Gastrocnemius medialis (tissue), 4 donors: ENCODE measurements around the gene HSD17B10. TPM values are rescaled to one million over a fixed set of nuclear protein-coding genes. Genes with fewer than 3 reads are reported as not detected.

Experiments used
- ATAC-seq, 2 donors: fragments of 150-250 bp; one replicate each; pipeline ENCODE4 v1.9.1; 2016
- DNase-seq, 2 donors: peaks; one replicate each; pipeline ENCODE4 v3.0.0-alpha.2; 2019
- H3K27ac ChIP-seq, 4 donors: fragments of 200-600 bp; sonication (generic); 1 replicate in 1 of 4; 2 replicates in 3 of 4; pipeline ENCODE4 v1.5.1; 2016 to 2018; ENCODE audit warnings: mild to moderate bottlenecking in 2 of 4, moderate library complexity in 1 of 4
- H3K27me3 ChIP-seq, 3 donors: fragments of 200-600 bp; sonication (generic) in 2 of 3; 1 replicate in 1 of 3; 2 replicates in 2 of 3; pipeline versions ENCODE4 v1.5.1 to v1.6.0; 2016 to 2019; ENCODE audit warnings: mild to moderate bottlenecking in 1 of 3, moderate library complexity in 1 of 3
- H3K36me3 ChIP-seq, 2 donors: fragments of 200-600 bp; sonication (generic) in 1 of 2; one replicate each; pipeline ENCODE4 v1.5.1; 2017 to 2018
- H3K4me1 ChIP-seq, 2 donors: fragments of 200-600 bp; sonication (generic) in 1 of 2; one replicate each; pipeline ENCODE4 v1.5.1; 2016 to 2017; ENCODE audit warnings: mild to moderate bottlenecking in 2 of 2
- H3K4me3 ChIP-seq, 4 donors: fragments of 200-600 bp; sonication (generic) in 3 of 4; 1 replicate in 1 of 4; 2 replicates in 3 of 4; pipeline ENCODE4 v1.5.1; 2016 to 2019; ENCODE audit warnings: mild to moderate bottlenecking in 2 of 4
- H3K9me3 ChIP-seq, 3 donors: fragments of 200-600 bp; sonication (generic) in 2 of 3; 1 replicate in 1 of 3; 2 replicates in 2 of 3; pipeline ENCODE4 v1.5.1; 2016 to 2019
- POLR2A ChIP-seq, 2 donors: fragments of 450-650 bp; IDR thresholded peaks; one replicate each; pipeline ENCODE4 v1.6.1; 2017; ENCODE audit warnings: antibody characterized with exemption in 2 of 2, mild to moderate bottlenecking in 2 of 2, moderate library complexity in 2 of 2
- in situ Hi-C, 4 donors: fragments of 200-750 bp; cut with MboI; loops; one replicate each; pipeline versions ENCODE4 v1.15.0 to v1.8.0; 2017; ENCODE audit warnings: low sequenced_read_pairs in 4 of 4
- intact Hi-C: fragments of 100-400 bp; cut with DNase I; formaldehyde crosslinking; loops from one replicate; pipeline ENCODE4 v1.15.1; 2023; ENCODE audit warnings: low total_unique reads
- total RNA-seq, 4 donors: library from RNA; depleted of rRNA; stranded (reverse); fragments of >200 nt; gene quantifications; one replicate each; pipeline versions ENCODE4 v1.1.0 to v1.2.3, GENCODE V29; 2016
- TF ChIP-seq, protein P1 (sequence below), 5 experiments: fragments of 450-650 bp in 3 of 5; fragments of 200-600 bp in 2 of 5; sonication (generic) in 2 of 5; IDR thresholded peaks in 4 of 5; conservative IDR thresholded peaks in 1 of 5; 1 replicate in 4 of 5; 2 replicates in 1 of 5; pipeline ENCODE4 v1.5.1; 2016 to 2019; ENCODE audit warnings: antibody characterized with exemption in 5 of 5, mild to moderate bottlenecking in 3 of 5, moderate library complexity in 3 of 5

HSD17B10 gene
- total RNA-seq, 4 donors from 2014 or later = 62.2 to 106 (median 75.3) TPM

DNA sequence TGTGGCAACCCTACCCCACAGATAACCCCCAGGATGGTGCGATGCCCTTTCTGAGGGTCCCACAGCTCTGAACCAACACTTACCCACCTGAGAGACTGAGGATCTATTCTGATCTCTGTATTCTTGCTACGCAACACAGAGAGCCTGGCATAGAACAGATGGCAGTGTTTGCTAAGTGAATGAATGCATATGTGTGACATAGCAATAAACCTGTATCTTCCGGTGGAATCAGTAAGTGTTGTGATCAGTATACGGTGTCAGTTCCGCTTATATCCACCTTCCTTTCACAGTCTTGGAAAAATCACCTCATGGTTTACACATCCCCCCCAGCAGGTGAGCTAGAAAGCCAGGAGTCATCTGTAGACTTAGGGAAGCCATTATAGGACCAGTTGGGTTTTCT is 5.9 kb upstream of the HSD17B10 start:
- peak overlapping the region; percentile 44 to 57 (median 55) for H3K4me3 ChIP-seq

DNA sequence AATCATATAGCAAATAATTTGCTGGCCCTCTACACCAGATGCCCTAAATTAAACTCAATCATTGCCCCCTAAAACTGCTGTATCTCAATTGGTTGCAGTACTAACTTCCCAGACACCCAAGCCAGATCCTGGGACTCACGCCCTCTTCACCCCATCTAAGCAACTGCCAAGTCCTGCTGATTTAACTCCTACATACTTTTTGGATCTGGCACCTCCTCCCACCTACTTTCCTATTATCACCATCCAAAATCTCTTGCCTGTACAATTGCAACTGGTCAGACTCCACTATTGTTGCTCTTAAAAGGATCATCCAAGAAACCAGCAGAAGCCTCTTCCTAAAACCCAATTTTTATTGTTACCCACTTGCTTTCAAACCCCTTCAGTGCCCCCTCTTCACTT is 4.7 kb upstream of the HSD17B10 start:
- Histone ChIP-seq H3K36me3 (no peaks in the 10 kb centered on the region), H3K4me1 (peaks cover 0 to 5% of the 10 kb centered on the region in 2 donors), H3K27me3 (peaks cover 0 to 12% (median 4%) of the 10 kb centered on the region in 3 donors), H3K4me3 (no peak overlapping the region), H3K27ac (no peak overlapping the region), H3K9me3 (no peaks in the 10 kb centered on the region)
- in situ Hi-C loops (loop anchor here in 3 of 4 donors (5.0 to 25.0 kb wide), 2 partner anchors 127 kb away; no protein-coding TSS in a partner anchor), intact Hi-C loops (loop anchor here (5.0 kb wide), 1 partner anchor 367 kb away; no protein-coding TSS in a partner anchor)
- DNase-seq (no peak), ATAC-seq (no peak)
- TF ChIP-seq POLR2A (IDR thresholded peaks at IDR 0.05) = no peak
- TF ChIP-seq, protein P1, sequence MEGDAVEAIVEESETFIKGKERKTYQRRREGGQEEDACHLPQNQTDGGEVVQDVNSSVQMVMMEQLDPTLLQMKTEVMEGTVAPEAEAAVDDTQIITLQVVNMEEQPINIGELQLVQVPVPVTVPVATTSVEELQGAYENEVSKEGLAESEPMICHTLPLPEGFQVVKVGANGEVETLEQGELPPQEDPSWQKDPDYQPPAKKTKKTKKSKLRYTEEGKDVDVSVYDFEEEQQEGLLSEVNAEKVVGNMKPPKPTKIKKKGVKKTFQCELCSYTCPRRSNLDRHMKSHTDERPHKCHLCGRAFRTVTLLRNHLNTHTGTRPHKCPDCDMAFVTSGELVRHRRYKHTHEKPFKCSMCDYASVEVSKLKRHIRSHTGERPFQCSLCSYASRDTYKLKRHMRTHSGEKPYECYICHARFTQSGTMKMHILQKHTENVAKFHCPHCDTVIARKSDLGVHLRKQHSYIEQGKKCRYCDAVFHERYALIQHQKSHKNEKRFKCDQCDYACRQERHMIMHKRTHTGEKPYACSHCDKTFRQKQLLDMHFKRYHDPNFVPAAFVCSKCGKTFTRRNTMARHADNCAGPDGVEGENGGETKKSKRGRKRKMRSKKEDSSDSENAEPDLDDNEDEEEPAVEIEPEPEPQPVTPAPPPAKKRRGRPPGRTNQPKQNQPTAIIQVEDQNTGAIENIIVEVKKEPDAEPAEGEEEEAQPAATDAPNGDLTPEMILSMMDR (IDR thresholded peaks at IDR 0.05 in 4 of 5, conservative IDR thresholded peaks at IDR 0.05 in 1 of 5) = no peak

More for the DNA sequence above, 5.9 kb upstream of the HSD17B10 start:
- Histone ChIP-seq H3K9me3 (no peaks in the 10 kb centered on the region), H3K27ac (peak overlapping the region; percentile 83 to 94 (median 90)), H3K27me3 (peaks cover 0 to 12% (median 4%) of the 10 kb centered on the region in 3 donors), H3K4me1 (peaks cover 0 to 5% of the 10 kb centered on the region in 2 donors), H3K36me3 (no peaks in the 10 kb centered on the region)
- DNase-seq (no peak), ATAC-seq (no peak)
- intact Hi-C loops (loop anchor here (2.0 to 5.0 kb wide), 4 partner anchors 158 to 1199 kb away; partner anchors contain the start of genes IQSEC2 and KANTR), in situ Hi-C loops (loop anchor here in 2 of 4 donors (25.0 kb wide), 1 partner anchor 128 kb away; no protein-coding TSS in a partner anchor)
- no peak for TF ChIP-seq POLR2A (IDR thresholded peaks at IDR 0.05)
- TF ChIP-seq, protein P1 (IDR thresholded peaks at IDR 0.05 in 4 of 5, conservative IDR thresholded peaks at IDR 0.05 in 1 of 5) = no peak

DNA sequence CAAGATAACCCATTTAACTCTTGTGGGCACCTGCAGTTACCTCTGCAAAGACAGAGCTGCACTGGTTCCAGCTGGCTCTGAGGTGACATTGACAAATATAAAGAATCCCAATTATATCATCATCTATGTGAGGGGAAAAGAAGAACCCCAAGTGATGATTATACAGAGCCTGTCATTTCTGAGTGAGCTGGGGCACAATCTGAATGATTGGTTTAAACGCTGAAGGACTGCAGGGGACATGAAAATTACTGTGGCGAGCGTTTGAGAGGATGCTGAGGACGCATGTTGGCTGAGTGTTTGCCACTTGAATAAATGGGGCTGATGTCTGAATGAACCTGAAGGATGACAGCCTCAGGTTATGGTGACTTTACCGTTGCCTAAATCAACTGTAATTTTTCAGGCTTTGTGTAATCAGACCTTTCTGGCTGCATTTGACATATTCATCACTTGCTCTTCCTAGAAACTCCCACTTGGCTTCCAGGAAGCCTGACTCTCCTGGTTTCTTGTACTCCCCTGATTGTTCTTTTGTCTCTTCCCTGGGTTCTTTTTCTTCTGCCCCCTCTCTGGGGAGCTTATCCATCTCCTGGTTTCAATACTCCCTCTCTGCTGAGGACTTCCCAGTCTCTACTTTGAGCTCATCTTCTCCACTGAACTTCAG is 4.1 kb upstream of the HSD17B10 start:
- intact Hi-C loops = loop anchor here (5.0 kb wide), 1 partner anchor 366 kb away; no protein-coding TSS in a partner anchor
- Histone ChIP-seq H3K4me3 (no peak overlapping the region), H3K9me3 (no peaks in the 10 kb centered on the region), H3K4me1 (peaks cover 2 to 8% of the 10 kb centered on the region in 2 donors), H3K36me3 (no peaks in the 10 kb centered on the region), H3K27ac (no peak overlapping the region), H3K27me3 (peaks cover 0 to 12% (median 4%) of the 10 kb centered on the region in 3 donors)
- no peak for TF ChIP-seq POLR2A (IDR thresholded peaks at IDR 0.05)
- TF ChIP-seq, protein P1 (IDR thresholded peaks at IDR 0.05 in 4 of 5, conservative IDR thresholded peaks at IDR 0.05 in 1 of 5) = no peak
- DNase-seq (no peak), ATAC-seq (no peak)
- in situ Hi-C loops = loop anchor here in 3 of 4 donors (5.0 to 25.0 kb wide), 2 partner anchors 126 kb away; no protein-coding TSS in a partner anchor

DNA sequence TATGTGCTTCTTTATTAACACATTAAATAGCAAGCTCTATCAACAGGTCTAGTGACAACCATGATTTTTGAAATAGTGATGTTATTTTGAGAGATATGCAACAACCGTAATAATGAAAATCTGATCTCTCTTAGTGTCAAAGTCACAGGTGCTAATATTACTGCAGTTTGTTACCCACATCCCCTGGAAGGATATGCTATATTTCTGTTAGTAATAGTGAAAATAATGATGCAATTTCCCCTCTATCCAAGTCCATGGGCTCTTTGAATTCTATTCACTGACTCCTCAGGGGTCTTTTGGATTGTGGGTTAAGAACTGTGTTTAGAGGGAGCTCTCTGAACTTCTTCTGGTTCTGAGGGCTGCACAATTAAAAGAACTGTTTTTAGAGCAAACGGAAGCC is 3.0 kb upstream of the HSD17B10 start:
- DNase-seq (no peak), ATAC-seq (no peak)
- intact Hi-C loops (loop anchor here (2.0 to 5.0 kb wide), 2 partner anchors 124 to 365 kb away; no protein-coding TSS in a partner anchor), in situ Hi-C loops (loop anchor here in 3 of 4 donors (5.0 to 25.0 kb wide), 2 partner anchors 125 kb away; no protein-coding TSS in a partner anchor)
- Histone ChIP-seq H3K27me3 (peaks cover 0 to 12% (median 4%) of the 10 kb centered on the region in 3 donors), H3K4me1 (peaks cover 5 to 9% of the 10 kb centered on the region in 2 donors), H3K27ac (no peak overlapping the region), H3K4me3 (no peak overlapping the region), H3K9me3 (no peaks in the 10 kb centered on the region), H3K36me3 (no peaks in the 10 kb centered on the region)
- TF ChIP-seq, protein P1 (IDR thresholded peaks at IDR 0.05 in 4 of 5, conservative IDR thresholded peaks at IDR 0.05 in 1 of 5) = no peak
- no peak for TF ChIP-seq POLR2A (IDR thresholded peaks at IDR 0.05)
